Vagina (tissue), 2 donors: Measurements from ENCODE around the gene ABCB10. TPM values are rescaled to one million over a fixed set of nuclear protein-coding genes. Genes with fewer than 3 reads are reported as not detected.
"Not testable (repeated sequence)": the region's sequence is repeated elsewhere in the genome, so short reads cannot be mapped to it uniquely, and the experiment has no call there.

Experiments used
- DNase-seq, 2 donors: peaks; one replicate each; pipeline ENCODE4 v3.0.0-alpha.2; 2017; ENCODE audit errors: extremely low spot score in 2 of 2
- H3K27ac ChIP-seq: fragments of 200-600 bp; sonication (generic); one replicate; pipeline ENCODE4 v1.5.1; 2019
- H3K27me3 ChIP-seq: fragments of 200-600 bp; sonication (generic); one replicate; pipeline ENCODE4 v1.5.1; 2019
- H3K36me3 ChIP-seq, 2 donors: fragments of 200-600 bp; sonication (generic); one replicate each; pipeline ENCODE4 v1.5.1; 2017 to 2019
- H3K4me1 ChIP-seq: fragments of 200-600 bp; sonication (generic); one replicate; pipeline ENCODE4 v1.5.1; 2019
- H3K4me3 ChIP-seq, 2 donors: fragments of 200-600 bp; sonication (generic); 1 replicate in 1 of 2; 2 replicates in 1 of 2; pipeline ENCODE4 v1.5.1; 2016 to 2019
- H3K9me3 ChIP-seq: fragments of 200-600 bp; sonication (generic); one replicate; pipeline ENCODE4 v1.5.1; 2019
- CTCF ChIP-seq, 3 experiments: fragments of 450-650 bp in 2 of 3; fragments of 200-600 bp in 1 of 3; sonication (generic) in 1 of 3; IDR thresholded peaks; one replicate each; pipeline ENCODE4 v1.5.1; 2017 to 2019; ENCODE audit warnings: antibody characterized with exemption in 3 of 3, mild to moderate bottlenecking in 2 of 3, moderate library complexity in 2 of 3
- POLR2A ChIP-seq, 2 donors: fragments of 450-650 bp; IDR thresholded peaks; one replicate each; pipeline ENCODE4 v1.6.1; 2017; ENCODE audit warnings: antibody characterized with exemption in 2 of 2, mild to moderate bottlenecking in 2 of 2, moderate library complexity in 2 of 2
- POLR2AphosphoS5 ChIP-seq, 2 donors: sonication (generic); formaldehyde crosslinking; IDR thresholded peaks; one replicate each; pipeline ENCODE4 v1.9.0; 2017; ENCODE audit warnings: antibody characterized with exemption in 2 of 2, mild to moderate bottlenecking in 2 of 2, low read depth in 1 of 2; ENCODE audit not compliant: insufficient read depth in 1 of 2
- intact Hi-C: fragments of 100-400 bp; cut with DNase I; formaldehyde crosslinking; loops from one replicate; pipeline ENCODE4 v1.15.1; 2023
- total RNA-seq: library from RNA; depleted of rRNA; stranded (reverse); fragments of >200 nt; gene quantifications from one replicate; pipeline ENCODE4 v1.2.3, GENCODE V29; 2016

Gene ABCB10
- total RNA-seq, 1 donor from 2014 or later, result 12.5 TPM

DNA sequence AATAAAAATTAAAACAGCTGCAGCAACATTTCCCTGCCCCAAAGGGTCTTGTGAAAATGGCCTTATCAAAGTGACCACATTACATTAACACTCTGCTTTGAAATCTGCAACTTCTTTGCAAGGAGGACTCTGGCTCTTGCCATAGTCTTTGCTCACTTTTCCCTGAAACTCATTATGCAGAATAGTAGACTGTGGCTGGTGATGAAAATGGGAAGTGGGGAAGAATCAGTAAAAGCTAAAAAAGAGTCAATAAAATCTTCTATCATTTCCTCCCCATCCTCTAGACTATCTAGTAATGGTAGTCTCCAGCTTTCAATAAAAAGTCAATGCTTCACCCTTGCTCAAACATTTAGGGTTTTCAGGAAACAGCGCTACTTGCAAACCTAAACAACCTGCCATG is 31.8 kb downstream of the ABCB10 start:
- Histone ChIP-seq H3K36me3 (peaks cover 0 to 64% of the 10 kb centered on the region in 2 donors), H3K4me3 (no peak overlapping the region), H3K4me1 (no peaks in the 10 kb centered on the region), H3K9me3 (no peaks in the 10 kb centered on the region), H3K27me3 (no peaks in the 10 kb centered on the region), H3K27ac (no peak overlapping the region)
- DNase-seq, result no peak
- intact Hi-C loops, result no loop called here
- TF ChIP-seq POLR2A (IDR thresholded peaks at IDR 0.05) (no peak), CTCF (IDR thresholded peaks at IDR 0.05) (no peak), POLR2AphosphoS5 (IDR thresholded peaks at IDR 0.05; ENCODE audit: insufficient read depth in 1 of 2, low read depth in 1 of 2) (no peak)

- no peak for DNase-seq
- Histone ChIP-seq H3K4me3 (no peak overlapping the region), H3K27me3 (no peaks in the 10 kb centered on the region), H3K27ac (no peak overlapping the region), H3K36me3 (peaks cover 0 to 50% of the 10 kb centered on the region in 2 donors), H3K4me1 (no peaks in the 10 kb centered on the region), H3K9me3 (no peaks in the 10 kb centered on the region)
- intact Hi-C loops, result no loop called here
- TF ChIP-seq POLR2A (IDR thresholded peaks at IDR 0.05) (no peak), POLR2AphosphoS5 (IDR thresholded peaks at IDR 0.05; ENCODE audit: insufficient read depth in 1 of 2, low read depth in 1 of 2) (no peak), CTCF (IDR thresholded peaks at IDR 0.05) (no peak)
Observed at GRCh38 chr1:229523052-229523451, 35.5 kb downstream of the ABCB10 start.

GRCh38 chr1:229514578-229515275 is 43.8 kb downstream of the ABCB10 start:
- intact Hi-C loops, result loop anchor here (10.0 kb wide), 1 partner anchor 250 kb away; no protein-coding TSS in a partner anchor
- TF ChIP-seq POLR2AphosphoS5 (IDR thresholded peaks at IDR 0.05; ENCODE audit: insufficient read depth in 1 of 2, low read depth in 1 of 2) (no peak), CTCF (IDR thresholded peaks at IDR 0.05) (peak; percentile 54 to 64 (median 62)), POLR2A (IDR thresholded peaks at IDR 0.05) (no peak)
- Histone ChIP-seq H3K27me3 (no peaks in the 10 kb centered on the region), H3K4me1 (no peaks in the 10 kb centered on the region), H3K4me3 (no peak overlapping the region), H3K9me3 (no peaks in the 10 kb centered on the region), H3K27ac (no peak overlapping the region), H3K36me3 (no peaks in the 10 kb centered on the region)
- no peak for DNase-seq

- intact Hi-C loops, result loop anchor here (10.0 kb wide), 1 partner anchor 247 kb away; no protein-coding TSS in a partner anchor
- not testable (repeated sequence) for H3K9me3 ChIP-seq, DNase-seq, H3K27ac ChIP-seq, H3K4me3 ChIP-seq, H3K27me3 ChIP-seq, H3K36me3 ChIP-seq
- H3K4me1 ChIP-seq, result peaks cover 14% of the 10 kb centered on the region
Observed at GRCh38 chr1:229511625-229512024, 46.9 kb downstream of the ABCB10 start.

- DNase-seq, H3K27ac ChIP-seq, H3K9me3 ChIP-seq, H3K36me3 ChIP-seq, H3K4me3 ChIP-seq, H3K27me3 ChIP-seq: not testable (repeated sequence)
- peaks cover 18% of the 10 kb centered on the region for H3K4me1 ChIP-seq
- intact Hi-C loops, result loop anchor here (10.0 kb wide), 1 partner anchor 246 kb away; no protein-coding TSS in a partner anchor
Observed at GRCh38 chr1:229511201-229511600, 47.3 kb downstream of the ABCB10 start.

- H3K36me3 ChIP-seq, result peaks cover 0 to 10% of the 10 kb centered on the region in 2 donors
- H3K4me3 ChIP-seq, result no peak overlapping the region
- no peak for TF ChIP-seq POLR2A (IDR thresholded peaks at IDR 0.05)
- no peak for TF ChIP-seq POLR2AphosphoS5 (IDR thresholded peaks at IDR 0.05; ENCODE audit: insufficient read depth in 1 of 2, low read depth in 1 of 2)
- TF ChIP-seq CTCF (IDR thresholded peaks at IDR 0.05), result no peak
- intact Hi-C loops, result loop anchor here (5.0 kb wide), 1 partner anchor 1342 kb away; the partner anchor contains the start of gene IBA57
- DNase-seq, result no peak
- H3K4me1 ChIP-seq, result peaks cover 18% of the 10 kb centered on the region
- no peaks in the 10 kb centered on the region for H3K9me3 ChIP-seq
- no peaks in the 10 kb centered on the region for H3K27me3 ChIP-seq
- no peak overlapping the region for H3K27ac ChIP-seq
Observed at GRCh38 chr1:229509576-229509975, 48.9 kb downstream of the ABCB10 start.
